Gastroesophageal sphincter (tissue), 4 donors: ENCODE results near the gene MBD6. TPM values are rescaled to one million over a fixed set of nuclear protein-coding genes. Genes with fewer than 3 reads are reported as not detected.

Source experiments
- ATAC-seq: fragments of 150-250 bp; one replicate; pipeline ENCODE4 v1.9.1; 2016; ENCODE audit warnings: mild to moderate bottlenecking, moderate library complexity
- H3K27ac ChIP-seq, 4 donors: fragments of 200-600 bp; sonication (generic) in 3 of 4; 1 replicate in 3 of 4; 2 replicates in 1 of 4; pipeline ENCODE4 v1.5.1; 2016 to 2019
- H3K27me3 ChIP-seq: fragments of 200-600 bp; sonication (generic); one replicate; pipeline ENCODE4 v1.5.1; 2019
- H3K36me3 ChIP-seq, 2 donors: fragments of 200-600 bp; sonication (generic); one replicate each; pipeline ENCODE4 v1.5.1; 2019; ENCODE audit warnings: control low read depth in 1 of 2
- H3K4me1 ChIP-seq, 3 donors: fragments of 200-600 bp; sonication (generic); 1 replicate in 2 of 3; 2 replicates in 1 of 3; pipeline ENCODE4 v1.5.1; 2016 to 2019; ENCODE audit warnings: control low read depth in 2 of 3
- H3K4me3 ChIP-seq, 2 donors: fragments of 200-600 bp; sonication (generic); one replicate each; pipeline ENCODE4 v1.5.1; 2019; ENCODE audit warnings: mild to moderate bottlenecking in 1 of 2, moderate library complexity in 1 of 2
- H3K9me3 ChIP-seq, 3 donors: fragments of 200-600 bp; sonication (generic); one replicate each; pipeline ENCODE4 v1.5.1; 2017 to 2019; ENCODE audit warnings: control low read depth in 2 of 3
- EP300 ChIP-seq: sonication (generic); formaldehyde crosslinking; IDR thresholded peaks from one replicate; pipeline ENCODE4 v1.6.1; 2017; ENCODE audit warnings: antibody characterized with exemption, mild to moderate bottlenecking
- POLR2A ChIP-seq, 2 donors: fragments of 450-650 bp; IDR thresholded peaks; one replicate each; pipeline ENCODE4 v1.6.1; 2017; ENCODE audit warnings: antibody characterized with exemption in 2 of 2, mild to moderate bottlenecking in 2 of 2, moderate library complexity in 1 of 2
- POLR2AphosphoS5 ChIP-seq: sonication (generic); formaldehyde crosslinking; IDR thresholded peaks from one replicate; pipeline ENCODE4 v1.6.1; 2017; ENCODE audit warnings: antibody characterized with exemption
- WGBS, 2 donors: methylation state at CpG; one replicate each; pipeline ENCODE4 v1.1.5; 2018; ENCODE audit warnings: low coverage in 1 of 2; 5-methylcytosine and 5-hydroxymethylcytosine counted together
- total RNA-seq, 4 donors: library from RNA; depleted of rRNA; stranded (reverse); fragments of >200 nt; gene quantifications; one replicate each; pipeline ENCODE4 v1.1.0, GENCODE V29; 2016
- TF ChIP-seq, protein P1 (sequence below), 4 experiments: fragments of 200-600 bp in 2 of 4; fragments of 450-650 bp in 2 of 4; sonication (generic) in 1 of 4; IDR thresholded peaks; one replicate each; pipeline ENCODE4 v1.5.1; 2017 to 2019; ENCODE audit warnings: antibody characterized with exemption in 4 of 4, mild to moderate bottlenecking in 2 of 4, moderate library complexity in 2 of 4

The MBD6 gene
- total RNA-seq, 4 donors from 2014 or later: 8.9 to 22.6 (median 19.7) TPM

DNA sequence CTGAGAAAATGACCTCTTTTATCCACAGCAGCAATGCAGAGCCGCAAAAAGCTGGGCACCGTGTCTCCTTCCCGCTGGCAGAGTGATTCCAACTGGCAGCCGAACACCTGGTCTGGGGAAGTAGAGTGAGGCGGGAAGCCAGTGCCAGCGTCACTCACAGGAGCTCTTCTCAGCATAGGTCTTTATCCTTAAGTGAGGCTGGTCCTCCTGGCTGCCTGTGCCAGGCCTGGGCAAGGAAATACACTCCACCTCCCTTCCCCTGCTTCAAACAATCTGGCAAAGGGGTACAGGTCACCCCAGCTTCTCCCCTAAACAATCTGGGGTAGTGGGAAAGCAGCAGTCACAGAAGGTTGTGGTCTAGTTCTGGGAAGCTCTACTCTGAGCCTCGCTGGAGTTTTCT lies 47.8 kb upstream of the MBD6 start:
- peak overlapping the region in 1 of 2 donors; percentile 48 for H3K4me3 ChIP-seq
- no peaks in the 10 kb centered on the region for H3K9me3 ChIP-seq
- no peak overlapping the region for H3K27ac ChIP-seq
- H3K36me3 ChIP-seq: no peaks in the 10 kb centered on the region
- WGBS, 2 donors: 72 to 100% methylated on average over 1 to 7 of the region's 7 CpGs
- peaks cover 100% of the 10 kb centered on the region for H3K27me3 ChIP-seq
- H3K4me1 ChIP-seq: peaks cover 0 to 17% (median 7%) of the 10 kb centered on the region in 3 donors
- ATAC-seq: no peak
- TF ChIP-seq POLR2AphosphoS5: no peak
- TF ChIP-seq EP300: no peak
- TF ChIP-seq, protein P1, sequence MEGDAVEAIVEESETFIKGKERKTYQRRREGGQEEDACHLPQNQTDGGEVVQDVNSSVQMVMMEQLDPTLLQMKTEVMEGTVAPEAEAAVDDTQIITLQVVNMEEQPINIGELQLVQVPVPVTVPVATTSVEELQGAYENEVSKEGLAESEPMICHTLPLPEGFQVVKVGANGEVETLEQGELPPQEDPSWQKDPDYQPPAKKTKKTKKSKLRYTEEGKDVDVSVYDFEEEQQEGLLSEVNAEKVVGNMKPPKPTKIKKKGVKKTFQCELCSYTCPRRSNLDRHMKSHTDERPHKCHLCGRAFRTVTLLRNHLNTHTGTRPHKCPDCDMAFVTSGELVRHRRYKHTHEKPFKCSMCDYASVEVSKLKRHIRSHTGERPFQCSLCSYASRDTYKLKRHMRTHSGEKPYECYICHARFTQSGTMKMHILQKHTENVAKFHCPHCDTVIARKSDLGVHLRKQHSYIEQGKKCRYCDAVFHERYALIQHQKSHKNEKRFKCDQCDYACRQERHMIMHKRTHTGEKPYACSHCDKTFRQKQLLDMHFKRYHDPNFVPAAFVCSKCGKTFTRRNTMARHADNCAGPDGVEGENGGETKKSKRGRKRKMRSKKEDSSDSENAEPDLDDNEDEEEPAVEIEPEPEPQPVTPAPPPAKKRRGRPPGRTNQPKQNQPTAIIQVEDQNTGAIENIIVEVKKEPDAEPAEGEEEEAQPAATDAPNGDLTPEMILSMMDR (IDR thresholded peaks at IDR 0.05): no peak
- no peak for TF ChIP-seq POLR2A (IDR thresholded peaks at IDR 0.05)

DNA sequence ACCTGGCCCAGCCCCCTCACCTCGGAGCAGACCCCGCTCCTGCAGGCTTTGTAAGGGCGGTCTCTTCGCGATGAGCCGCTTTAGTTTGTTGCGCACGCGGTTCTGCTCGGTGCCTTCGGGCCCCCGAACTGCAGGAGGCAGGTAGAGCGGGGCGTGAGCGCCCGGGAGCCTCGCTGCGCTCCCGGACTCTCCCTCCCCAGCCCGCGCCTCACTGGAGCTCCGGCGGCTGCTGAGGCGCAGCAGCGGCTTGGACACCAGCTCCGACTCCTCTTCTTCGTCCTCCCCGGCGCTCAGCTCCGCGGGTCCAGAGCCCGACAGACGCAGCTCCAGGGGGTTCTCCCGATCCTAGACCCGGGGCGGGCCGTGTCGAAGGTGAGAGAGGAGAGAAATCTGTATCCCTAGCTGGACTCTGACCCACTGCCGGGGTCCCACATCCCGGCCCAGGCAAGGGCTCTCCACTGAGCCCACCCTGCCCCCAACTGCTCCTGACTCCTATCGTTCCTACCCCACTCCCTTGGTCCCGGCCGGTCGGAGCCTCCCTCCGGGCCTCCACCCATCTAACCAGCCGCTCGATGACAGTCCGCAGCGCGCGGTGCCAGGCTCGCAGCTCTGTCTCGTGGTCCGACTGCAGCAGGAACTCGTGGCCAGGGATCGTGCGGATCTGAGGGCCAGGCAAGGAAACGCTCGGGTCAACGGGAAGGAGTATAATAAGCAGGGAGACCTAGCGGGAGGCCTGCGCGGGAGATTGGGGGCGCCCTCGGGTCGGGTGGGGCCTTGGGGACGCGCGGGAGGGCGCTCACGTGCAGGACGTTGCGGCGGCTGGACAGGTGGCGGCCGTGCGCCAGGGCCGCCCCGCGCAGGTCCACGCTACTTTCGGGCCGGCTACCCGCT lies 47.1 kb upstream of the MBD6 start:
- H3K36me3 ChIP-seq: no peaks in the 10 kb centered on the region
- WGBS, 2 donors: 0 to 44% methylated on average over 1 to 2 of the region's 84 CpGs
- TF ChIP-seq POLR2AphosphoS5: no peak
- TF ChIP-seq, protein P1 (IDR thresholded peaks at IDR 0.05): no peak
- TF ChIP-seq POLR2A (IDR thresholded peaks at IDR 0.05): no peak
- no peak for TF ChIP-seq EP300
- H3K4me1 ChIP-seq: peaks cover 0 to 17% (median 7%) of the 10 kb centered on the region in 3 donors
- H3K27me3 ChIP-seq: peaks cover 98% of the 10 kb centered on the region
- peak overlapping the region in 1 of 4 donors; percentile 37 for H3K27ac ChIP-seq
- ATAC-seq: peak; percentile 54
- peak overlapping the region in 1 of 2 donors; percentile 48 for H3K4me3 ChIP-seq
- no peaks in the 10 kb centered on the region for H3K9me3 ChIP-seq

DNA sequence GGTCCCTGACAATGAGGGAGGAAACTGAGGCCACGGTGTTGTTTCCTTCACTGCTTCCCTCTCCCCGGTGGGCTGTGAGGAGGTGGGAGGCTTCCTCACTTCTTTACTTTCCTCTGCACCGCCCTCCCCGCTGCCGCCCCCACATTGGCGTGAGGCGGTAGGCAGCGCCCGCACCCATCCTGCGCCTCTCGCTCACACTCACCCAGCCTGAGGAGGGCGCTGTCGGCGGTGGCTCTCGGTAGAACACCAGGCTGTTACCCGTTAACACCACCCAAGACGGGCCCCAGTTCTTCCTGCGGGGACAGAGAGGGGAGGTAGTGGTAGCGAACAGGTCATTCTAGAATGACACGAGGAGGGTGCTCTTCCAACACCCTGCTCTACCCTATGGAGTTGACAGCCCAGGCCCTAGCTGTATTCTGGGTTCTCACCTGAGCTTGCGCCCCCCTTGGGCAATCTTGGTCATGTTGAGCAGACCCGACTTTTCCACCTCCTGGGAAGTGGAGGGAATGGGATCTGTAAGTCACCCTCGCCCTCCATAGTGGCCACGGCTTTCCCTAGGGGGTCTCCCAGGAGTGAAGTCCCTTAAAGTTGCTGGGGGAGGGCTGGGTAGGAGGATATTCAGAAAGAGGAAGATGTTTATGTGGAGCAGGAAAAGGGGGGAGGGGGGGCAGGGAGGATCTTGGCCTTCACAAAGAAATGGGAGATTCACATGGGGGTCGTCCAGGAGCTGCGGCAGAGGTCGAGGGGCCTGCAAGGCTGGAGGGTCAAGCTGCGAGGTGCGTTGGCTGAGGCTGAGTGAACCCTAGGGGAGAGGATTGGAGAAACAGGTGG lies 46.2 kb upstream of the MBD6 start:
- Histone ChIP-seq H3K27ac (peak overlapping the region in 1 of 4 donors; percentile 50), H3K27me3 (peaks cover 98% of the 10 kb centered on the region), H3K36me3 (no peaks in the 10 kb centered on the region), H3K4me3 (peak overlapping the region in 1 of 2 donors; percentile 48), H3K4me1 (peaks cover 0 to 17% (median 7%) of the 10 kb centered on the region in 3 donors), H3K9me3 (no peaks in the 10 kb centered on the region)
- 24 to 40% methylated on average over 1 to 8 of the region's 29 CpGs for WGBS, 2 donors
- TF ChIP-seq POLR2A (IDR thresholded peaks at IDR 0.05): no peak
- TF ChIP-seq POLR2AphosphoS5: no peak
- TF ChIP-seq, protein P1 (IDR thresholded peaks at IDR 0.05): no peak
- TF ChIP-seq EP300: no peak
- peak; percentile 9 for ATAC-seq

DNA sequence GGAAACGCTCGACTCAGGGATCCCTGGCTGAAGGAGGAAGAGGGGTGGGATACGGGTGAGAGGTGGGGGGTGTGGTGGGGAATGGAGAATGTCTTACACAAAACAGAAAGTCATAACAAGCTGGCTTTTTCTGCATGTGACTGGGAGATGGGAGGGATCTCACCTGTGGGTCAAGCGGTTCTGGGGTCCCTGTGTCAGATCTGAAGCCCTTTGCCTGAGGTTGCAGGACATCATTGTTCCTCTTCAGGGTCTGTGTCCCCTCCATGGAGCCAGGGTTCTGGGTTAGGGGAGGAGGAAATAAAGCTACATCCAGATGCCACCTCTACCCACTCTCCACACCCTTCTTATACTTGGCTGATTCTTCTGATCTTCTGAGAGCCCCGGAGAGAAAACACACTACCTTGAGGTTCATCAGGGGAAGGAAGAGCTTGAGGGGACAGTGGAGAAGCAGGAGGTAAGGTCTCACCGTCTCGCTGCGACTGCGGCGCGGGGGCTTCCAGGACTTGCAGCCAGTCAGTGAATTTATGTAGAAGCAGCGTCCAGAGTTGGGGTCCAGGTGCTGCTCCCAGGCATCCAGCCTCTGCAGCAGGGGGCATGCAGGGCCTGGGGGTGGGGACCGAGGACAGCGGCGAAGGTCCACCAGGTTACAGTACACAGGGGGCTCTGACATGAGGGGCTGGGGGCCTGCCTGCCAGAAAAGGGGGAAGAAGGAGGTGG lies 45.5 kb upstream of the MBD6 start:
- H3K27me3 ChIP-seq: peaks cover 98% of the 10 kb centered on the region
- TF ChIP-seq, protein P1 (IDR thresholded peaks at IDR 0.05): no peak
- no peak for TF ChIP-seq POLR2A (IDR thresholded peaks at IDR 0.05)
- no peak for TF ChIP-seq EP300
- TF ChIP-seq POLR2AphosphoS5: no peak
- H3K27ac ChIP-seq: peak overlapping the region in 3 of 4 donors; percentile 31 to 54 (median 50)

More for the DNA sequence above, 45.5 kb upstream of the MBD6 start:
- no peak for ATAC-seq
- Histone ChIP-seq H3K9me3 (no peaks in the 10 kb centered on the region), H3K4me3 (peak overlapping the region in 1 of 2 donors; percentile 48), H3K4me1 (peaks cover 0 to 17% (median 7%) of the 10 kb centered on the region in 3 donors), H3K36me3 (no peaks in the 10 kb centered on the region)
- whole genome bisulfite sequencing, 2 donors: 67% methylated on average over 5 of the region's 15 CpGs; no CpG with 5 or more reads in 1 of the 2 donors
